PC-3 (cell line): ENCODE measurements around the gene USH2A.

Experiments used
- CTCF ChIP-seq: fragments of 300-600 bp; sonication (generic); conservative IDR thresholded peaks from 2 replicates; pipeline ENCODE4 v1.5.1; 2017; ENCODE audit warnings: antibody characterized with exemption, low read depth, mild to moderate bottlenecking, low read length
- EZH2 ChIP-seq: fragments of 300-600 bp; sonication (generic); IDR thresholded peaks from one replicate; pipeline ENCODE4 v1.6.1; 2017; ENCODE audit warnings: antibody characterized with exemption, mild to moderate bottlenecking, low read length; ENCODE audit not compliant: unreplicated experiment

- no peak for TF ChIP-seq EZH2
- no peak for TF ChIP-seq CTCF
These were observed 239.8 kb downstream of the USH2A start for GRCh38 chr1:216183454-216183853.
